ENCODE data around the gene CAMK1D.

- no peak for TF ChIP-seq SIN3A (IDR thresholded peaks at IDR 0.05; ENCODE audit: low read depth, low read length)
- TF ChIP-seq CTCF (IDR thresholded peaks at IDR 0.05 in 2 of 3, conservative IDR thresholded peaks at IDR 0.05 in 1 of 3; ENCODE audit: control insufficient read depth in 2 of 3, extremely low read depth in 1 of 3, insufficient read depth in 1 of 3, low read depth in 3 of 3, low read length in 3 of 3): no peak
- no peak for TF ChIP-seq ESRRA (IDR thresholded peaks at IDR 0.05; ENCODE audit: low read length)
- TF ChIP-seq SMAD1 (IDR thresholded peaks at IDR 0.05; ENCODE audit: low read depth, partially characterized antibody): no peak
- no peak for TF ChIP-seq RBBP5 (conservative IDR thresholded peaks at IDR 0.05)
- no peak for TF ChIP-seq SRF (IDR thresholded peaks at IDR 0.05; ENCODE audit: low read depth in 2 of 2, low read length in 2 of 2)
- TF ChIP-seq ZSCAN29 (IDR thresholded peaks at IDR 0.05): no peak
- TF ChIP-seq SIX5 (IDR thresholded peaks at IDR 0.05; ENCODE audit: low read depth, low read length, severe bottlenecking): no peak
- TF ChIP-seq POLR2A (IDR thresholded peaks at IDR 0.05; ENCODE audit: low read depth, low read length): no peak
- TF ChIP-seq ZNF274 (IDR thresholded peaks at IDR 0.05; ENCODE audit: insufficient read depth, insufficient read length): no peak
- TF ChIP-seq IRF3 (IDR thresholded peaks at IDR 0.05): no peak
- TF ChIP-seq EZH2 (IDR thresholded peaks at IDR 0.05; ENCODE audit: borderline replicate concordance, control insufficient read depth, low read depth, low read length): no peak
- no peak for TF ChIP-seq BRCA1 (IDR thresholded peaks at IDR 0.05; ENCODE audit: low read depth, low read length)
Measured at GRCh38 chr10:12788277-12788676, 438.9 kb downstream of the CAMK1D start.

Data from GM12878 (cell line).